H1 (cell line): ENCODE measurements around the gene CDH8.

ENCODE experiments used
- ATF3 ChIP-seq: IDR thresholded peaks from 2 replicates; pipeline ENCODE4 v1.6.1; 2011; ENCODE audit warnings: low read depth, mild to moderate bottlenecking, low read length; ENCODE audit not compliant: insufficient read depth
- BRCA1 ChIP-seq: IDR thresholded peaks from 2 replicates; pipeline ENCODE4 v1.6.1; 2012; ENCODE audit warnings: low read depth, low read length, improper control_type of control experiment
- CTCF ChIP-seq, 3 experiments: IDR thresholded peaks; 1 replicate in 2 of 3; 2 replicates in 1 of 3; pipeline versions ENCODE4 v1.5.1 to v1.6.1; 2011; ENCODE audit warnings: low read length in 3 of 3, mild to moderate bottlenecking in 3 of 3, inconsistent platforms in 2 of 3, low read depth in 1 of 3, moderate library complexity in 1 of 3; ENCODE audit not compliant: insufficient read depth in 1 of 3; ENCODE audit errors: control extremely low read depth in 1 of 3
- EGR1 ChIP-seq: IDR thresholded peaks from 2 replicates; pipeline ENCODE4 v1.6.1; 2011; ENCODE audit warnings: low read depth, low read length, borderline replicate concordance
- EP300 ChIP-seq, 2 experiments: IDR thresholded peaks; 1 replicate in 1 of 2; 2 replicates in 1 of 2; pipeline ENCODE4 v1.6.1; 2011 to 2012; ENCODE audit warnings: low read depth in 2 of 2, low read length in 2 of 2, mild to moderate bottlenecking in 2 of 2, borderline replicate concordance in 1 of 2, inconsistent platforms in 1 of 2, moderate library complexity in 1 of 2
- EZH2 ChIP-seq: fragments of 200-600 bp; sonication (generic); IDR thresholded peaks from 2 replicates; pipeline ENCODE4 v1.7.1; 2012; ENCODE audit warnings: low read depth, mild to moderate bottlenecking, moderate library complexity, low read length, inconsistent platforms; ENCODE audit not compliant: severe bottlenecking
- GTF2F1 ChIP-seq: IDR thresholded peaks from 2 replicates; pipeline ENCODE4 v1.6.1; 2012; ENCODE audit warnings: low read depth, low read length, improper control_type of control experiment, borderline replicate concordance
- NRF1 ChIP-seq: IDR thresholded peaks from 2 replicates; pipeline ENCODE4 v1.6.1; 2011; ENCODE audit warnings: mild to moderate bottlenecking, low read depth, low read length, improper control_type of control experiment
- POLR2A ChIP-seq, 2 experiments: IDR thresholded peaks; 1 replicate in 1 of 2; 2 replicates in 1 of 2; pipeline ENCODE4 v1.6.1; 2011; ENCODE audit warnings: low read depth in 2 of 2, low read length in 2 of 2, mild to moderate bottlenecking in 2 of 2; ENCODE audit errors: control extremely low read depth in 1 of 2
- POLR2AphosphoS5 ChIP-seq: IDR thresholded peaks from 2 replicates; pipeline ENCODE4 v1.6.1; 2011; ENCODE audit warnings: low read depth, low read length
- RFX5 ChIP-seq: IDR thresholded peaks from 2 replicates; pipeline ENCODE4 v1.6.1; 2011; ENCODE audit warnings: low read depth, low read length, improper control_type of control experiment, borderline replicate concordance
- SIRT6 ChIP-seq: IDR thresholded peaks from one replicate; pipeline ENCODE4 v1.7.1; 2012; ENCODE audit warnings: low read length, inconsistent platforms
- SP2 ChIP-seq: IDR thresholded peaks from 2 replicates; pipeline ENCODE4 v1.6.1; 2012; ENCODE audit warnings: mild to moderate bottlenecking, low read length, inconsistent platforms
- TF ChIP-seq, protein P1 (sequence below): IDR thresholded peaks from 2 replicates; pipeline ENCODE4 v1.6.1; 2012; ENCODE audit warnings: inconsistent platforms

DNA sequence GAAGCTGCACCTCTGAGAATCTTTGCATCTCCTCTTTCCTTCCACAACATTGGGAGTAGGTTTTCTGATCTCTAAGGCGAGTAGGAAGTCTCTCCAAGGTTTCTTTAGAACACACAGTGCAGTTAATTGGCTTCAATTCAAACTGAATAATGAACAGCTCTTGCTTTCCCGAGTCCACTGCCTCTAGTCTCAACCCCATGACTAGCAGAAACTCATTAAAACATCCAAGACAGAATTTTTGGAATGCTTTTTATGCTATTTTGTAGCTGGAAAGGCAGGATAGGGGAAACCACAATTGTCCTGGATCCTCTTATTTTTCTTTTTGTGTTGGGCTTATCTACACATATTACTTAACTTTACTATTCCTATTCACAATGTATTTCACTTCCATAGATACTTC lies 206.6 kb downstream of the CDH8 start:
- TF ChIP-seq CTCF (IDR thresholded peaks at IDR 0.05; ENCODE audit: control extremely low read depth in 1 of 3, insufficient read depth in 1 of 3, low read depth in 1 of 3, low read length in 3 of 3) (no peak), POLR2AphosphoS5 (no peak), EZH2 (no peak), SIRT6 (no peak), RFX5 (no peak), SP2 (no peak), EP300 (IDR thresholded peaks at IDR 0.05; ENCODE audit: borderline replicate concordance in 1 of 2, low read depth in 2 of 2, low read length in 2 of 2) (no peak), NRF1 (no peak), ATF3 (no peak), POLR2A (IDR thresholded peaks at IDR 0.05; ENCODE audit: control extremely low read depth in 1 of 2, low read depth in 2 of 2, low read length in 2 of 2) (no peak), EGR1 (no peak), GTF2F1 (no peak), BRCA1 (no peak)
- TF ChIP-seq, protein P1, sequence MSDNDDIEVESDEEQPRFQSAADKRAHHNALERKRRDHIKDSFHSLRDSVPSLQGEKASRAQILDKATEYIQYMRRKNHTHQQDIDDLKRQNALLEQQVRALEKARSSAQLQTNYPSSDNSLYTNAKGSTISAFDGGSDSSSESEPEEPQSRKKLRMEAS = no peak
